BLaER1 treated with 17β-estradiol and CSF1 and Interleukin-3, amounts not matched to agents 10 nM and 100 nM (cell line): ENCODE results near the gene CEP295NL.
A peak's percentile ranks its signal among the peaks of the same experiment; 100 is the strongest.

Experiments used
- H3K27ac ChIP-seq, 11 experiments: shearing (Covaris generic); formaldehyde crosslinking; 2 replicates each; pipeline ENCODE4 v1.8.1; 2022
- H3K27me3 ChIP-seq, 11 experiments: shearing (Covaris generic); formaldehyde crosslinking; 2 replicates each; pipeline ENCODE4 v1.8.1; 2022
- H3K36me3 ChIP-seq, 11 experiments: shearing (Covaris generic); formaldehyde crosslinking; 2 replicates each; pipeline ENCODE4 v1.8.1; 2022
- H3K4me1 ChIP-seq, 10 experiments: shearing (Covaris generic); formaldehyde crosslinking; 2 replicates each; pipeline ENCODE4 v1.8.1; 2022
- H3K4me2 ChIP-seq, 11 experiments: shearing (Covaris generic); formaldehyde crosslinking; 2 replicates each; pipeline ENCODE4 v1.8.1; 2022
- H3K4me3 ChIP-seq, 10 experiments: shearing (Covaris generic); formaldehyde crosslinking; 2 replicates each; pipeline ENCODE4 v1.8.1; 2022
- H3K9ac ChIP-seq, 11 experiments: shearing (Covaris generic); formaldehyde crosslinking; 2 replicates each; pipeline ENCODE4 v1.8.1; 2022
- H3K9me3 ChIP-seq, 11 experiments: shearing (Covaris generic); formaldehyde crosslinking; replicated peaks in 1 of 11; 2 replicates each; pipeline ENCODE4 v1.8.1; 2022
- H4K20me1 ChIP-seq, 11 experiments: shearing (Covaris generic); formaldehyde crosslinking; 2 replicates each; pipeline ENCODE4 v1.8.1; 2022
- Cebpa-rat ChIP-seq, 11 experiments: shearing (Covaris generic); IDR thresholded peaks; 2 replicates each; pipeline ENCODE4 v1.8.1; 2022

Gene CEP295NL

GRCh38 chr17:78896834-78897663 is 6.0 kb downstream of the CEP295NL start:
- H4K20me1 ChIP-seq = peaks cover 54 to 100% (median 92%) of the 10 kb centered on the region in 11 experiments
- peak overlapping the region in 3 of 11 experiments; percentile 26 to 45 (median 29); a peak in 4 of 22 replicates for H3K9ac ChIP-seq

GRCh38 chr17:78896091-78896833 is 6.7 kb downstream of the CEP295NL start:
- peak overlapping the region in 5 of 11 experiments; percentile 14 to 52 (median 22); a peak in 6 of 22 replicates for H3K4me2 ChIP-seq
- H3K4me3 ChIP-seq = no peak overlapping the region
- no peaks in the 10 kb centered on the region for H3K27me3 ChIP-seq
- peaks cover 51 to 74% (median 55%) of the 10 kb centered on the region in 10 experiments for H3K4me1 ChIP-seq
- TF ChIP-seq Cebpa-rat (IDR thresholded peaks at IDR 0.05) = no peak
- H3K9me3 ChIP-seq = no peaks in the 10 kb centered on the region
- H3K27ac ChIP-seq = peak overlapping the region in 2 of 11 experiments; percentile 9 to 38; a peak in 3 of 22 replicates
- H3K36me3 ChIP-seq = peaks cover 15 to 59% (median 34%) of the 10 kb centered on the region in 11 experiments
- peak overlapping the region in 4 of 11 experiments; percentile 18 to 45 (median 28); a peak in 4 of 22 replicates for H3K9ac ChIP-seq
- peaks cover 54 to 98% (median 87%) of the 10 kb centered on the region in 11 experiments for H4K20me1 ChIP-seq

More at GRCh38 chr17:78896834-78897663, 6.0 kb downstream of the CEP295NL start:
- Histone ChIP-seq H3K4me1 (peaks cover 43 to 66% (median 47%) of the 10 kb centered on the region in 10 experiments), H3K27ac (peak overlapping the region in 3 of 11 experiments; percentile 9 to 38 (median 18); a peak in 2 of 22 replicates), H3K36me3 (peaks cover 22 to 66% (median 42%) of the 10 kb centered on the region in 11 experiments), H3K27me3 (no peaks in the 10 kb centered on the region), H3K9me3 (no peaks in the 10 kb centered on the region), H3K4me2 (peak overlapping the region in 2 of 11 experiments; percentile 22 to 52; a peak in 4 of 22 replicates), H3K4me3 (no peak overlapping the region)
- no peak for TF ChIP-seq Cebpa-rat (IDR thresholded peaks at IDR 0.05)

- peaks cover 54 to 97% (median 78%) of the 10 kb centered on the region in 11 experiments for H4K20me1 ChIP-seq
- H3K27ac ChIP-seq = peak overlapping the region in 1 of 11 experiments; percentile 38; a peak in 1 of 22 replicates
- peaks cover 60 to 81% (median 65%) of the 10 kb centered on the region in 10 experiments for H3K4me1 ChIP-seq
- H3K9ac ChIP-seq = 0 out of 22 replicates have a peak overlapping the region, but pooled peaks of 2 of the 11 experiments have one; percentile 3 to 45
- no peak for TF ChIP-seq Cebpa-rat (IDR thresholded peaks at IDR 0.05)
- H3K27me3 ChIP-seq = no peaks in the 10 kb centered on the region
- no peak overlapping the region for H3K4me3 ChIP-seq
- H3K4me2 ChIP-seq = peak overlapping the region in 7 of 11 experiments; percentile 1 to 91 (median 52); a peak in 8 of 22 replicates
- no peaks in the 10 kb centered on the region for H3K9me3 ChIP-seq
- H3K36me3 ChIP-seq = peaks cover 9 to 49% (median 24%) of the 10 kb centered on the region in 11 experiments; a peak in 17 of 22 replicates
Observed at GRCh38 chr17:78895322-78895721, 7.7 kb downstream of the CEP295NL start.

GRCh38 chr17:78893684-78894083 is 9.3 kb downstream of the CEP295NL start:
- H3K4me1 ChIP-seq = peaks cover 77 to 92% (median 81%) of the 10 kb centered on the region in 10 experiments
- peaks cover 43 to 98% (median 62%) of the 10 kb centered on the region in 11 experiments for H4K20me1 ChIP-seq
- H3K9ac ChIP-seq = 0 out of 22 replicates have a peak overlapping the region, but pooled peaks of 1 of the 11 experiments have one; percentile 12
- H3K4me2 ChIP-seq = peak overlapping the region; percentile 77 to 98 (median 89)
- peaks cover 9 to 37% (median 14%) of the 10 kb centered on the region in 11 experiments; a peak in 15 of 22 replicates for H3K36me3 ChIP-seq
- H3K27ac ChIP-seq = 0 out of 22 replicates have a peak overlapping the region, but pooled peaks of 2 of the 11 experiments have one; percentile 8 to 18
- no peaks in the 10 kb centered on the region for H3K9me3 ChIP-seq
- no peak overlapping the region for H3K4me3 ChIP-seq
- no peak for TF ChIP-seq Cebpa-rat (IDR thresholded peaks at IDR 0.05)
- H3K27me3 ChIP-seq = no peaks in the 10 kb centered on the region

- Histone ChIP-seq H3K36me3 (peaks cover 5 to 30% (median 7%) of the 10 kb centered on the region in 11 experiments; a peak in 16 of 22 replicates), H3K4me3 (peak overlapping the region in 1 of 10 experiments; percentile 32; a peak in 1 of 20 replicates), H3K27me3 (no peaks in the 10 kb centered on the region), H3K4me1 (peaks cover 84 to 98% (median 88%) of the 10 kb centered on the region in 10 experiments), H4K20me1 (peaks cover 36 to 95% (median 55%) of the 10 kb centered on the region in 11 experiments), H3K4me2 (peak overlapping the region; percentile 77 to 98 (median 89)), H3K9ac (peak overlapping the region in 9 of 11 experiments; percentile 67 to 77 (median 74); a peak in 12 of 22 replicates), H3K27ac (peak overlapping the region in 10 of 11 experiments; percentile 81 to 94 (median 86); a peak in 14 of 22 replicates), H3K9me3 (no peaks in the 10 kb centered on the region)
- no peak for TF ChIP-seq Cebpa-rat (IDR thresholded peaks at IDR 0.05)
Observed at GRCh38 chr17:78892936-78893379, 10.0 kb downstream of the CEP295NL start.

- H3K36me3 ChIP-seq = peaks cover under 1 to 26% (median 3%) of the 10 kb centered on the region in 11 experiments; a peak in 15 of 22 replicates
- TF ChIP-seq Cebpa-rat (IDR thresholded peaks at IDR 0.05) = no peak
- H3K27me3 ChIP-seq = no peaks in the 10 kb centered on the region
- peak overlapping the region; percentile 67 to 81 (median 74); a peak in 19 of 22 replicates for H3K9ac ChIP-seq
- peak overlapping the region in 1 of 10 experiments; percentile 32; a peak in 2 of 20 replicates for H3K4me3 ChIP-seq
- H3K27ac ChIP-seq = peak overlapping the region; percentile 81 to 94 (median 86)
- H3K4me2 ChIP-seq = peak overlapping the region; percentile 77 to 98 (median 89)
- no peaks in the 10 kb centered on the region for H3K9me3 ChIP-seq
- peaks cover 32 to 91% (median 52%) of the 10 kb centered on the region in 11 experiments for H4K20me1 ChIP-seq
- H3K4me1 ChIP-seq = peaks cover 88 to 98% (median 92%) of the 10 kb centered on the region in 10 experiments
Observed at GRCh38 chr17:78892520-78892919, 10.5 kb downstream of the CEP295NL start.

GRCh38 chr17:78892062-78892456 is 10.9 kb downstream of the CEP295NL start:
- peaks cover 93 to 98% (median 97%) of the 10 kb centered on the region in 10 experiments for H3K4me1 ChIP-seq
- peak overlapping the region; percentile 77 to 98 (median 89) for H3K4me2 ChIP-seq
- peak overlapping the region in 1 of 10 experiments; percentile 11; a peak in 1 of 20 replicates for H3K4me3 ChIP-seq
- H3K9me3 ChIP-seq = no peaks in the 10 kb centered on the region
- peak overlapping the region; percentile 67 to 81 (median 74); a peak in 21 of 22 replicates for H3K9ac ChIP-seq
- peaks cover 27 to 90% (median 47%) of the 10 kb centered on the region in 11 experiments for H4K20me1 ChIP-seq
- H3K36me3 ChIP-seq = peaks cover 0 to 25% (median 0%) of the 10 kb centered on the region in 11 experiments; a peak in 11 of 22 replicates
- H3K27ac ChIP-seq = peak overlapping the region; percentile 81 to 94 (median 86)
- TF ChIP-seq Cebpa-rat (IDR thresholded peaks at IDR 0.05) = no peak
- no peaks in the 10 kb centered on the region for H3K27me3 ChIP-seq
